Stimulated activated CD8-positive, alpha-beta memory T cell treated with anti-CD3 and anti-CD28 coated beads, Interleukin-15, amount 100 ng/mL, for 4 hours (primary cell): ENCODE results near the gene IFT27.

Source experiments
- DNase-seq, 2 donors: peaks; one replicate each; pipeline ENCODE4 v3.0.0-alpha.2; 2020; ENCODE audit warnings: low read depth in 2 of 2

Gene IFT27

GRCh38 chr22:36725366-36726006 is 50.4 kb downstream of the IFT27 start:
- no peak for DNase-seq

- no peak for DNase-seq
Measured at GRCh38 chr22:36724836-36725235, 51.1 kb downstream of the IFT27 start.

GRCh38 chr22:36722055-36722454 is 53.9 kb downstream of the IFT27 start:
- no peak for DNase-seq

GRCh38 chr22:36715647-36716046 is 60.3 kb downstream of the IFT27 start:
- no peak for DNase-seq

- no peak for DNase-seq
Measured at GRCh38 chr22:36714110-36714509, 61.8 kb downstream of the IFT27 start.

- no peak for DNase-seq
Measured at GRCh38 chr22:36713436-36713835, 62.5 kb downstream of the IFT27 start.
